ENCODE data around the gene LRIT1. TPM values are rescaled to one million over a fixed set of nuclear protein-coding genes. Genes with fewer than 3 reads are reported as not detected.

Gene LRIT1
- total and polyA plus RNA-seq, 2 donors (not counting 3 experiments of a cell fraction or from before 2014, with no cell fraction given): not detected

DNA sequence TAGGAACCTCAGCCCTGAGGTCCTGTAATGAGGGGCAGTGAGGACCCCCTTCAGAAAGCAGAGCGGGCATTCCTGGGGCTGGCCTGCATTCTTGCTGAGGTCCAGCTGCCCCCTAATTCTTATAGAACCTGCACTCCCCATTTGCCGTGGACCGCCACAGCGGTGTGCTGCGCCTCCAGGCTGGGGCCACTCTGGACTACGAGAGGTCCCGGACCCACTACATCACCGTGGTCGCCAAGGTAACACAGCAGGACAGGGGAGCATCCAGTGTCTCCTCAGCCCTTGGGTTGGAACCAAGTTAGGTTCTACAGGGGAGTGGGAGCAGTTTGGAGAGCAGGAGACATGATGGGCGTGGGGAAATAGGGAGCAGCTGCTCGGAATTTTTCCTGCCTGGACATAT is 39.7 kb downstream of the LRIT1 start:
- Histone ChIP-seq H3K9me3 (replicated peaks; ENCODE audit: control insufficient read depth, insufficient read depth, low read length) (no peaks in the 10 kb centered on the region), H3K4me2 (ENCODE audit: insufficient read depth, low read length) (no peak overlapping the region), H3K4me3 (replicated peaks in 1 of 3; ENCODE audit: insufficient read depth in 1 of 3, low read depth in 1 of 3, low read length in 3 of 3) (no peak overlapping the region), H4K20me1 (replicated peaks; ENCODE audit: control insufficient read depth, extremely low read depth, insufficient read depth, low read length) (no peaks in the 10 kb centered on the region), H2AFZ (ENCODE audit: low read depth, low read length) (no peak overlapping the region), H3K27ac (ENCODE audit: insufficient read depth, low read depth, low read length) (no peak overlapping the region), H3K9ac (replicated peaks; ENCODE audit: extremely low read depth, insufficient read depth, low read length) (no peak overlapping the region), H3K79me2 (ENCODE audit: control insufficient read depth, insufficient read depth, low read length) (no peaks in the 10 kb centered on the region), H3K4me1 (ENCODE audit: control insufficient read depth, extremely low read depth, insufficient read depth, low read length) (no peaks in the 10 kb centered on the region), H3K36me3 (ENCODE audit: control insufficient read depth in 2 of 2, extremely low read depth in 1 of 2, insufficient read depth in 2 of 2, low read length in 2 of 2) (no peaks in the 10 kb centered on the region), H3K27me3 (ENCODE audit: control insufficient read depth in 2 of 2, insufficient read depth in 2 of 2, low read length in 2 of 2) (peaks cover 0 to 2% of the 10 kb centered on the region in 2 experiments), H3K9me1 (replicated peaks; ENCODE audit: control insufficient read depth, extremely low read depth, insufficient read depth, low read length) (no peaks in the 10 kb centered on the region)
- no peak for TF ChIP-seq POLR2A (IDR thresholded peaks at IDR 0.05; ENCODE audit: low read depth, low read length)
- TF ChIP-seq EZH2 (IDR thresholded peaks at IDR 0.05; ENCODE audit: borderline replicate concordance, low read depth, low read length, severe bottlenecking): no peak
- no peak for TF ChIP-seq FOS (IDR thresholded peaks at IDR 0.05; ENCODE audit: borderline replicate concordance, insufficient read depth, low read length)
- no peak for TF ChIP-seq GATA2 (IDR thresholded peaks at IDR 0.05; ENCODE audit: insufficient read depth, insufficient read length, low read depth, low read length)
- TF ChIP-seq POLR2AphosphoS5 (IDR thresholded peaks at IDR 0.05; ENCODE audit: insufficient read depth, low read depth, low read length): no peak
- TF ChIP-seq JUN (IDR thresholded peaks at IDR 0.05; ENCODE audit: borderline replicate concordance, insufficient read depth, insufficient read length, low read depth): no peak
- CTCF ChIA-PET: no interaction called here
- POLR2A ChIA-PET: no interaction called here
- BruUV-seq (replicated peaks): no TSS peak
- no peak for DNase-seq (ENCODE audit: low read depth, low spot score)
- no peak for FAIRE-seq
- dilution Hi-C loops (cut with MboI; ENCODE audit: extremely low pct_ligation_motif_present, low sequenced_read_pairs) (no loop called here), intact Hi-C loops (cut with micrococcal nuclease) (no loop called here)

- DNase-seq (ENCODE audit: low read depth, low spot score) (no peak), FAIRE-seq (no peak)
- Histone ChIP-seq H3K27me3 (ENCODE audit: control insufficient read depth in 2 of 2, insufficient read depth in 2 of 2, low read length in 2 of 2) (peaks cover 1 to 6% of the 10 kb centered on the region in 2 experiments), H3K27ac (ENCODE audit: insufficient read depth, low read depth, low read length) (no peak overlapping the region), H4K20me1 (replicated peaks; ENCODE audit: control insufficient read depth, extremely low read depth, insufficient read depth, low read length) (no peaks in the 10 kb centered on the region), H3K9me1 (replicated peaks; ENCODE audit: control insufficient read depth, extremely low read depth, insufficient read depth, low read length) (no peaks in the 10 kb centered on the region), H2AFZ (ENCODE audit: low read depth, low read length) (no peak overlapping the region), H3K4me3 (replicated peaks in 1 of 3; ENCODE audit: insufficient read depth in 1 of 3, low read depth in 1 of 3, low read length in 3 of 3) (no peak overlapping the region), H3K9me3 (replicated peaks; ENCODE audit: control insufficient read depth, insufficient read depth, low read length) (no peaks in the 10 kb centered on the region), H3K4me2 (ENCODE audit: insufficient read depth, low read length) (no peak overlapping the region), H3K36me3 (ENCODE audit: control insufficient read depth in 2 of 2, extremely low read depth in 1 of 2, insufficient read depth in 2 of 2, low read length in 2 of 2) (no peaks in the 10 kb centered on the region), H3K79me2 (ENCODE audit: control insufficient read depth, insufficient read depth, low read length) (no peaks in the 10 kb centered on the region), H3K4me1 (ENCODE audit: control insufficient read depth, extremely low read depth, insufficient read depth, low read length) (no peaks in the 10 kb centered on the region), H3K9ac (replicated peaks; ENCODE audit: extremely low read depth, insufficient read depth, low read length) (no peak overlapping the region)
- POLR2A ChIA-PET: no interaction called here
- no TSS peak for BruUV-seq (replicated peaks)
- dilution Hi-C loops (cut with MboI; ENCODE audit: extremely low pct_ligation_motif_present, low sequenced_read_pairs) (no loop called here), intact Hi-C loops (cut with micrococcal nuclease) (no loop called here)
- TF ChIP-seq EZH2 (IDR thresholded peaks at IDR 0.05; ENCODE audit: borderline replicate concordance, low read depth, low read length, severe bottlenecking): no peak
- CTCF ChIA-PET: interaction anchor here (1.5 kb wide), 1 partner anchor 10 kb away, joined by 3 read pairs; no protein-coding TSS in a partner anchor
These were observed 40.1 kb downstream of the LRIT1 start for GRCh38 chr10:84201244-84201606.
